ENCODE measurements around the gene ATP6V1C2.

Gene ATP6V1C2

GRCh38 chr2:10742666-10743065 lies 21.2 kb downstream of the ATP6V1C2 start:
- Histone ChIP-seq H3K9me3 (ENCODE audit: control insufficient read depth, insufficient read depth, low read depth, low read length) (no peaks in the 10 kb centered on the region), H3K4me3 (ENCODE audit: low read depth, low read length) (no peak overlapping the region), H3K27ac (ENCODE audit: extremely low read depth, low read depth, low read length) (no peak overlapping the region), H3K36me3 (ENCODE audit: control insufficient read depth in 2 of 2, insufficient read depth in 1 of 2, low read length in 2 of 2) (no peaks in the 10 kb centered on the region), H3K4me1 (ENCODE audit: control insufficient read depth, insufficient read depth, low read length) (no peaks in the 10 kb centered on the region)
- POLR2A ChIA-PET = no interaction called here
- TF ChIP-seq ZNF521 (tag by site-specific recombination; IDR thresholded peaks at IDR 0.05) (no peak), IKZF3 (tag by site-specific recombination; IDR thresholded peaks at IDR 0.05) (no peak), ZNF704 (tag by site-specific recombination; IDR thresholded peaks at IDR 0.05) (no peak), HIC1 (tag by site-specific recombination; IDR thresholded peaks at IDR 0.05) (no peak), ZNF560 (tag by site-specific recombination; IDR thresholded peaks at IDR 0.05; ENCODE audit: borderline replicate concordance) (no peak), WT1 (tag by site-specific recombination; IDR thresholded peaks at IDR 0.05) (no peak), MZF1 (tag by site-specific recombination; IDR thresholded peaks at IDR 0.05; ENCODE audit: borderline replicate concordance) (no peak), ZNF843 (tag by site-specific recombination; IDR thresholded peaks at IDR 0.05) (no peak)
- CTCF ChIA-PET = no interaction called here

- H3K27ac ChIP-seq (ENCODE audit: extremely low read depth, low read depth, low read length) = no peak overlapping the region
- TF ChIP-seq ZNF302 (tag by site-specific recombination; IDR thresholded peaks at IDR 0.05; ENCODE audit: low read depth) (no peak), SETDB1 (IDR thresholded peaks at IDR 0.05; ENCODE audit: insufficient read length, low read length) (no peak), ZSCAN5A (tag by site-specific recombination; IDR thresholded peaks at IDR 0.05) (no peak), ZBTB6 (tag by site-specific recombination; IDR thresholded peaks at IDR 0.05) (no peak), ZNF335 (tag by site-specific recombination; conservative IDR thresholded peaks at IDR 0.05) (no peak), ZNF558 (tag by site-specific recombination; IDR thresholded peaks at IDR 0.05) (no peak), ZNF645 (tag by site-specific recombination; IDR thresholded peaks at IDR 0.05) (no peak), GLIS1 (tag by site-specific recombination; IDR thresholded peaks at IDR 0.05) (no peak), ZNF24 (tag by site-specific recombination; IDR thresholded peaks at IDR 0.05) (no peak), TRIM28 (IDR thresholded peaks at IDR 0.05; ENCODE audit: borderline replicate concordance, low read length) (no peak), KLF1 (tag by site-specific recombination; IDR thresholded peaks at IDR 0.05) (no peak), ZNF292 (tag by site-specific recombination; IDR thresholded peaks at IDR 0.05; ENCODE audit: borderline replicate concordance, low read depth) (no peak), OSR2 (tag by site-specific recombination; IDR thresholded peaks at IDR 0.05) (no peak), ZNF354C (tag by site-specific recombination; IDR thresholded peaks at IDR 0.05; ENCODE audit: borderline replicate concordance, low read depth) (no peak), ZNF660 (tag by site-specific recombination; IDR thresholded peaks at IDR 0.05) (no peak), ZNF521 (tag by site-specific recombination; IDR thresholded peaks at IDR 0.05) (no peak), ZXDB (tag by site-specific recombination; IDR thresholded peaks at IDR 0.05) (no peak), MEIS1 (CRISPR knock-in tag; IDR thresholded peaks at IDR 0.05; ENCODE audit: borderline replicate concordance) (no peak), ZNF473 (tag by site-specific recombination; IDR thresholded peaks at IDR 0.05) (no peak), ZNF350 (tag by site-specific recombination; IDR thresholded peaks at IDR 0.05) (no peak)
- H3K36me3 ChIP-seq (ENCODE audit: control insufficient read depth in 2 of 2, insufficient read depth in 1 of 2, low read length in 2 of 2) = no peaks in the 10 kb centered on the region
- no peaks in the 10 kb centered on the region for H3K4me1 ChIP-seq (ENCODE audit: control insufficient read depth, insufficient read depth, low read length)
- ChIA-PET CTCF (no interaction called here), POLR2A (no interaction called here)
- H3K4me3 ChIP-seq (ENCODE audit: low read depth, low read length) = no peak overlapping the region
- no peaks in the 10 kb centered on the region for H3K9me3 ChIP-seq (ENCODE audit: control insufficient read depth, insufficient read depth, low read depth, low read length)
Observed at GRCh38 chr2:10750610-10751009, 29.2 kb downstream of the ATP6V1C2 start.

Measured in HEK293 (cell line).